PC-9 (cell line): ENCODE measurements around the gene HLA-DMB.

Experiments used
- EZH2 ChIP-seq: fragments of 200-600 bp; sonication (generic); IDR thresholded peaks from 2 replicates; pipeline ENCODE4 v1.8.0; 2017; ENCODE audit warnings: antibody characterized with exemption, low read depth
- TF ChIP-seq, protein P1 (sequence below): fragments of 200-600 bp; sonication (generic); conservative IDR thresholded peaks from 2 replicates; pipeline ENCODE4 v1.6.1; 2017; ENCODE audit warnings: mixed run types, antibody characterized with exemption, mild to moderate bottlenecking, moderate library complexity

DNA sequence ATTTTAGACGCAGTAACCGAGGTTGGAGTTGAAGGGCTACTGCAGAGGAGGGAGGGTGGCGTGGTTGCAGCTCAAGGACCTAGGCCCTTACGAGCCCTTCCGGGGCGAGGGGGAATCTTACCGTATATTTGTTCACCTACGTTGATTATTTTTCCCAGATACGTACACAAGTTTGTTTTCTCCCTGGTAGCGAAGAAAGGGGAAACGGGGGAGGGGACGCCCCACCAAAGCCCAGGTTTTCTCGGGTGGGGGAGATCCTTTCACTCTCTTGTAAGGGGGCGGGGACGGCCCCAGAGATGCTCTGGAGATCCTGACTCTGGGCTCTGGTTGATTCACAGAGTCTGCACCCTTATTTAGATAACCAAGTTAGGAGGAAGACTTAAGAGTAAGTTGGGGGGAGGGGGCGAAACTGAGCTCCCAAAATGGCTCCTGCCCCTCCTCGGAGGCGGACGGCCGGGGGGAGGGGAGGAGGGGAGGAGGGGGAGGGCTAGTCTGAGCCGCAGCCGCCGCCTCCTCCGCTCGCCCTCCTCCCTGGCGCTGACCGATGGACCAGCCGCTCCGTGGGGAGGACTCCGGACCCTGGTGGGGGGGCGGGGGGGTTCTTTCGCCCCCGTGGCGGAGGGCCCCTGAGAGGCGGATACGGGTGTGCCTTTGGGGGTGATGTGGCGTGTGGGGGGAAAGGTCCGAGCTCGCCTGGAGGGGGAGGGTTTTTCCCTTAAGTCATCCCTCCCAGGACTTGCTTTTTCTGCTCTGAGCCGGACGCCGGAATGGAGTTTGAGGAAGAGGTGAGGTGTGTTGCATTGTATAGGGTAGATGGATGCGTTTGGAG lies 29.8 kb upstream of the HLA-DMB start:
- TF ChIP-seq, protein P1, sequence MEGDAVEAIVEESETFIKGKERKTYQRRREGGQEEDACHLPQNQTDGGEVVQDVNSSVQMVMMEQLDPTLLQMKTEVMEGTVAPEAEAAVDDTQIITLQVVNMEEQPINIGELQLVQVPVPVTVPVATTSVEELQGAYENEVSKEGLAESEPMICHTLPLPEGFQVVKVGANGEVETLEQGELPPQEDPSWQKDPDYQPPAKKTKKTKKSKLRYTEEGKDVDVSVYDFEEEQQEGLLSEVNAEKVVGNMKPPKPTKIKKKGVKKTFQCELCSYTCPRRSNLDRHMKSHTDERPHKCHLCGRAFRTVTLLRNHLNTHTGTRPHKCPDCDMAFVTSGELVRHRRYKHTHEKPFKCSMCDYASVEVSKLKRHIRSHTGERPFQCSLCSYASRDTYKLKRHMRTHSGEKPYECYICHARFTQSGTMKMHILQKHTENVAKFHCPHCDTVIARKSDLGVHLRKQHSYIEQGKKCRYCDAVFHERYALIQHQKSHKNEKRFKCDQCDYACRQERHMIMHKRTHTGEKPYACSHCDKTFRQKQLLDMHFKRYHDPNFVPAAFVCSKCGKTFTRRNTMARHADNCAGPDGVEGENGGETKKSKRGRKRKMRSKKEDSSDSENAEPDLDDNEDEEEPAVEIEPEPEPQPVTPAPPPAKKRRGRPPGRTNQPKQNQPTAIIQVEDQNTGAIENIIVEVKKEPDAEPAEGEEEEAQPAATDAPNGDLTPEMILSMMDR = no peak; the same call in 1 of the 2 replicates
- TF ChIP-seq EZH2 = no peak
